Measurements from ENCODE around the gene ACAD10. TPM values are rescaled to one million over a fixed set of nuclear protein-coding genes. Genes with fewer than 3 reads are reported as not detected.

ACAD10 gene
- total and polyA plus RNA-seq, 3 donors from 2014 or later = 35.2 to 65.7 (median 58.2) TPM

DNA sequence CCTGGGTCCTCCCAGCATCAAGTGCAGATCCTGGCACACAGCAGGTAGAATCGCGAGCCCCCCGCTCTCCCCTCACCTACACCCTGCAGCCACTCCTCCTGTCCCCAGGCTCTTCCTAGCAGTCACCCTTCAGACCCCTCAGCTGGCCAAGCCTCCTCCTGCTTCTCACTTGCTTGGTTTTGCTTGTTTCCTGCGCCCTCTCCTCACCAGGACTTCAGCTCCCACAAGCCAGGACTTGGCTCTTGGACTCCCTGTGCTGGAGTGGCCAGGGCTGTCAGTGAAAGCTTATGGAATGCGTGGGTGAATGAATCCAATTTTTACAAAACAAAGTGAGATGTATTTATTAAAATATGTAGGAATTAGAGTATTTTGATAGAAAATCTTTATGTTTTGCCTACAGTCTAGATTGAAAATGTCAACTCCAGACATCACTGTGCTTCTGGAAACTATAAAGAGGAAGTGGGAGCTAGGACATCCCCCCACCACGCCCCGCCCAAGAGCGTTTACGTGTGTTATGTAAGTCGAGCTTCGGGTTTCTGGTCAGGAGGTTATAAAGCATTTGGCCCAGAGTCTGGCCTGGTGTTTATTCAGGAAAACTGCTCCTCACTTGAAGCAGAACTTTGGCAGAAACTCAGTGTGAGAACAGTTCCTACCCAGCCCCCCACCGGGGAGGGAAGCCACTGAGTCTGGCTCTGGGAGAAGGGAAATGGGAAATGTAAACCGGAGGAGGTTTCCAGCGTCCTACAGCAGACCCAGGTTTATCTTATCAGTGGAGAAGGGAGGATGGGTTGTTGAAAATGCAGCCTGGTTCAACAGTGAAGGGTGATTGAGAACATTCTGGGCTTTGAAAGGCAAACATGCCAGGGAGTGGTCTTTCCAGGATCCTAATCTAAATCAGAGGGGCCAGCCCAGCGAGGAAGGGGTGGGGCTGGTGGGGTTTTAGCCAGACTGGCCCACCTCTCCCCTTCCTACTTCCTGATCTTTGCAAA lies 89.6 kb downstream of the ACAD10 start:
- peak; percentile 88 for DNase-seq
- H3K27me3 ChIP-seq = no peaks in the 10 kb centered on the region
- H3K4me1 ChIP-seq = peaks cover 43% of the 10 kb centered on the region
- 26 to 31% methylated on average over 15 of the region's 15 CpGs for WGBS, 2 donors
- H3K27ac ChIP-seq = peak overlapping the region; percentile 84 to 92
- TF ChIP-seq POLR2A (IDR thresholded peaks at IDR 0.05) = no peak
- no peak for TF ChIP-seq CTCF (IDR thresholded peaks at IDR 0.05)
- no peaks in the 10 kb centered on the region for H3K9me3 ChIP-seq
- intact Hi-C loops (cut with DNase I; ENCODE audit: low total_unique reads) = no loop called here
- no peak overlapping the region for H3K4me3 ChIP-seq
- no peaks in the 10 kb centered on the region for H3K36me3 ChIP-seq (ENCODE audit: low read depth, missing control alignments)

- WGBS, 2 donors = 70 to 86% methylated on average over 3 of the region's 3 CpGs
- Histone ChIP-seq H3K4me1 (peaks cover 43% of the 10 kb centered on the region), H3K27me3 (no peaks in the 10 kb centered on the region)
These were observed 91.0 kb downstream of the ACAD10 start for GRCh38 chr12:111776836-111777344.

GRCh38 chr12:111777345-111778045 lies 91.6 kb downstream of the ACAD10 start:
- TF ChIP-seq CTCF (IDR thresholded peaks at IDR 0.05) (no peak), POLR2A (IDR thresholded peaks at IDR 0.05) (no peak)
- no peak overlapping the region for H3K4me3 ChIP-seq
- H3K4me1 ChIP-seq = peaks cover 43% of the 10 kb centered on the region
- no peaks in the 10 kb centered on the region for H3K36me3 ChIP-seq (ENCODE audit: low read depth, missing control alignments)
- peak overlapping the region in 1 of 2 donors; percentile 84 for H3K27ac ChIP-seq
- intact Hi-C loops (cut with DNase I; ENCODE audit: low total_unique reads) = no loop called here
- 83 to 89% methylated on average over 15 to 16 of the region's 16 CpGs for WGBS, 2 donors
- DNase-seq = peak; percentile 43
- H3K9me3 ChIP-seq = no peaks in the 10 kb centered on the region
- H3K27me3 ChIP-seq = no peaks in the 10 kb centered on the region

More at GRCh38 chr12:111776836-111777344, 91.0 kb downstream of the ACAD10 start:
- Histone ChIP-seq H3K36me3 (ENCODE audit: low read depth, missing control alignments) (no peaks in the 10 kb centered on the region), H3K9me3 (no peaks in the 10 kb centered on the region), H3K27ac (peak overlapping the region; percentile 84 to 92), H3K4me3 (no peak overlapping the region)
- TF ChIP-seq POLR2A (IDR thresholded peaks at IDR 0.05) = no peak
- TF ChIP-seq CTCF (IDR thresholded peaks at IDR 0.05) = no peak
- DNase-seq = no peak
- intact Hi-C loops (cut with DNase I; ENCODE audit: low total_unique reads) = no loop called here

DNA sequence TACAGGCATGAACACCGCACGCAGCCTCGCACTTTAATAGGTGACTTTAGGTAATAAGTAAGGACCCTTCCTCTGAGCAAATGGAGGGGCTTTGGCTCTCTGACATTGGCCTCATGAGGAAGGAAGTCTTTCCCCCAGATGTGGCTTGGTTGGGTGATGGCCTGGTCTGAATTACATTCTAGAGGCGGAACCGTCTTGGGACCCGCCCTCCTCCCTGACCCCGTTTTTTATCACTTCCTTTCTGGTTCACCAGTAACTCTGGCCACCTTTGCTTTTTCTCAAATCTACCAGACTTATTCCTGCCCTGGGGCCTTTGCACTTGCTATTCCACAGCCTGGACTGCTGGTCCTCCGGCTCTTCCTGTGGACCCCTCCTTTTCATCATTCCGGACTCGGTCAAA lies 94.3 kb downstream of the ACAD10 start:
- H3K27me3 ChIP-seq = no peaks in the 10 kb centered on the region
- peaks cover 24% of the 10 kb centered on the region for H3K4me1 ChIP-seq
- intact Hi-C loops (cut with DNase I; ENCODE audit: low total_unique reads) = no loop called here
- DNase-seq = no peak
- no peaks in the 10 kb centered on the region for H3K36me3 ChIP-seq (ENCODE audit: low read depth, missing control alignments)
- no peak overlapping the region for H3K27ac ChIP-seq
- H3K9me3 ChIP-seq = no peaks in the 10 kb centered on the region
- no peak for TF ChIP-seq POLR2A (IDR thresholded peaks at IDR 0.05)
- TF ChIP-seq CTCF (IDR thresholded peaks at IDR 0.05) = no peak
- WGBS, 2 donors = 89% methylated on average over 10 of the region's 10 CpGs
- no peak overlapping the region for H3K4me3 ChIP-seq

Measured in testis (tissue), 3 donors.